ENCODE results near the gene DCAF7. TPM values are rescaled to one million over a fixed set of nuclear protein-coding genes. Genes with fewer than 3 reads are reported as not detected.

Gene DCAF7
- total RNA-seq, 1 experiment from 2014 or later = 58.9 TPM

GRCh38 chr17:63631062-63631461, 80.8 kb downstream of the DCAF7 start:
- H3K4me3 Mint-ChIP-seq (ENCODE audit: low read depth, unreplicated experiment) = no peak overlapping the region
- BruUV-seq (replicated peaks) = no TSS peak
- no peak for TF ChIP-seq CTCF (IDR thresholded peaks at IDR 0.05; ENCODE audit: unreplicated experiment)
- intact Hi-C loops (cut with micrococcal nuclease; ENCODE audit: unreplicated experiment) = no loop called here
- H3K36me3 Mint-ChIP-seq (ENCODE audit: insufficient read depth, unreplicated experiment) = no peaks in the 10 kb centered on the region
- CTCF ChIA-PET = no interaction called here
- no peaks in the 10 kb centered on the region for H3K9me3 Mint-ChIP-seq (ENCODE audit: low read depth, unreplicated experiment)
- no peak for DNase-seq
- H3K27me3 Mint-ChIP-seq (ENCODE audit: unreplicated experiment) = no peaks in the 10 kb centered on the region
- H3K4me1 Mint-ChIP-seq (ENCODE audit: low read depth, unreplicated experiment) = peaks cover 10% of the 10 kb centered on the region
- no peak overlapping the region for H3K27ac Mint-ChIP-seq (ENCODE audit: unreplicated experiment)

DNA sequence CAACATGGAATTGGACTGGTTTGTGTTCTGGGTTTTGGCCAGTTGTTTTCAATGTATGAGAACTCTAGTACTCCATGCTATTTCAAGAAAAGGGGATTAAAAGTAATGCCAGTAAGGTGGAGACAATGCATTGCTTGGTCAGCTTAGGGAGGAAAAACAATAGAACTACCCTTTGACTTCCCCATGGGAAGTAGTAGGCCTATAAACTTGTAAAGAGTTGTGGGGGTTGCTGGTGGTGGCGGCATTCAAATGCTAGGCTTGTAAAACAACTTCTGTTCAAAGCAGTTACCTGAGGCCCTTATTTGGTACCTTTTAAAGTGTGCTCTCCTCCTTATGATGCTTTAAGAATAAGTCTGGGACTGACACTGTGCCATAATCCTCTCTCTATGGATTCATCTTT, 81.3 kb downstream of the DCAF7 start:
- no peak for DNase-seq
- no peak for TF ChIP-seq CTCF (IDR thresholded peaks at IDR 0.05; ENCODE audit: unreplicated experiment)
- Mint-ChIP-seq H3K4me3 (ENCODE audit: low read depth, unreplicated experiment) (no peak overlapping the region), H3K4me1 (ENCODE audit: low read depth, unreplicated experiment) (peaks cover 4% of the 10 kb centered on the region), H3K27me3 (ENCODE audit: unreplicated experiment) (no peaks in the 10 kb centered on the region), H3K36me3 (ENCODE audit: insufficient read depth, unreplicated experiment) (no peaks in the 10 kb centered on the region), H3K27ac (ENCODE audit: unreplicated experiment) (no peak overlapping the region), H3K9me3 (ENCODE audit: low read depth, unreplicated experiment) (no peaks in the 10 kb centered on the region)
- CTCF ChIA-PET = no interaction called here
- intact Hi-C loops (cut with micrococcal nuclease; ENCODE audit: unreplicated experiment) = no loop called here
- BruUV-seq (replicated peaks) = no TSS peak

DNA sequence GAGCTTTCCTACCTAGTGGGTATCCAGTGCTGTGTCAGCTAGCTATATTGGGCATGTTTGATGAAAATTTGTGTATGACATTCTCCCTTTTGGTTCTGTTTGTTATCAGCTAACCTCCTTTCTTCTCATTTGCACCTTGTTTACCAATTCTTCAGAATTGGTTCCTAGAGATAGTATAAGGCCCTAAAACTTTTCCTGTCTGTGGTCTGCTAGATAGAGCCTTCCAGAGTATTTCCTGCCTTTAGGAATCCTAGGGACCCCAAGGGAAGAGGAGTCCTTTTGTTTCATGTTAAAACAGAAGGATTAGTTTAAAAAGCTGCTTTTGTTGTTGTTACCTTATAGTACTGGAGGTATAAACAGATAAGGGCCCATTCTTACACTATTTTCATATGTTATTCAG, 83.5 kb downstream of the DCAF7 start:
- no peak for DNase-seq
- H3K9me3 Mint-ChIP-seq (ENCODE audit: low read depth, unreplicated experiment) = no peaks in the 10 kb centered on the region
- CTCF ChIA-PET = no interaction called here
- no peaks in the 10 kb centered on the region for H3K4me1 Mint-ChIP-seq (ENCODE audit: low read depth, unreplicated experiment)
- no peak for TF ChIP-seq CTCF (IDR thresholded peaks at IDR 0.05; ENCODE audit: unreplicated experiment)
- no TSS peak for BruUV-seq (replicated peaks)
- H3K27me3 Mint-ChIP-seq (ENCODE audit: unreplicated experiment) = no peaks in the 10 kb centered on the region
- no peak overlapping the region for H3K27ac Mint-ChIP-seq (ENCODE audit: unreplicated experiment)
- intact Hi-C loops (cut with micrococcal nuclease; ENCODE audit: unreplicated experiment) = no loop called here
- H3K36me3 Mint-ChIP-seq (ENCODE audit: insufficient read depth, unreplicated experiment) = no peaks in the 10 kb centered on the region
- no peak overlapping the region for H3K4me3 Mint-ChIP-seq (ENCODE audit: low read depth, unreplicated experiment)

GRCh38 chr17:63634163-63634562, 83.9 kb downstream of the DCAF7 start:
- H3K4me3 Mint-ChIP-seq (ENCODE audit: low read depth, unreplicated experiment) = no peak overlapping the region

More at GRCh38 chr17:63634163-63634562, 83.9 kb downstream of the DCAF7 start:
- H3K27ac Mint-ChIP-seq (ENCODE audit: unreplicated experiment) = no peak overlapping the region
- H3K27me3 Mint-ChIP-seq (ENCODE audit: unreplicated experiment) = no peaks in the 10 kb centered on the region
- no peaks in the 10 kb centered on the region for H3K4me1 Mint-ChIP-seq (ENCODE audit: low read depth, unreplicated experiment)
- H3K9me3 Mint-ChIP-seq (ENCODE audit: low read depth, unreplicated experiment) = no peaks in the 10 kb centered on the region
- BruUV-seq (replicated peaks) = no TSS peak
- CTCF ChIA-PET = no interaction called here
- intact Hi-C loops (cut with micrococcal nuclease; ENCODE audit: unreplicated experiment) = no loop called here
- DNase-seq = no peak
- TF ChIP-seq CTCF (IDR thresholded peaks at IDR 0.05; ENCODE audit: unreplicated experiment) = no peak
- H3K36me3 Mint-ChIP-seq (ENCODE audit: insufficient read depth, unreplicated experiment) = no peaks in the 10 kb centered on the region
